ENCODE results near the gene SHISAL2A.

The SHISAL2A gene

GRCh38 chr1:52632732-52633290, at the start of gene SHISAL2A:
Gene SHISAL2A (plus strand): TSS chr1:52633168. CDS start chr1:52633494, 326 bp downstream.
- peak; percentile 47 to 48 for DNase-seq (ENCODE audit: low read depth in 2 of 2)

DNA sequence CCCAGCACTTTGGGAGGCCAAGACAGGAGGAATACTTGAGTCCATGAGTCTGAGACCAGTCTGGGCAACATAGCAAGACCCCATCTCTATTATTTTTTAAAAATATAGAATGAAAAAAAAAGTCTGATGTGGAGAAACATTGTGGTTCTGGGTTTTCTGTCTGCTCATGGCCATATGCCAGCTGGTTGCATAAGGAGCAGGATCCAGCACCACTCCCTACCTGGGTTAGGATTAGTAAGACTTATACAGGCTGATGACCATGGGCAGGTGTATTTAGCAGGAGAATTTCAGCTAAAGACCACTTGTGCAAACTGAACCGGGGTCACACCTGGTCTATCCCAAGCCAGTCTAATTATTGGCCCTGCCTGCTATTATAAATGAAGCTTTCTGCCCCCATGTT, 47.5 kb upstream of the SHISAL2A start:
- DNase-seq (ENCODE audit: low read depth in 2 of 2) = no peak

DNA sequence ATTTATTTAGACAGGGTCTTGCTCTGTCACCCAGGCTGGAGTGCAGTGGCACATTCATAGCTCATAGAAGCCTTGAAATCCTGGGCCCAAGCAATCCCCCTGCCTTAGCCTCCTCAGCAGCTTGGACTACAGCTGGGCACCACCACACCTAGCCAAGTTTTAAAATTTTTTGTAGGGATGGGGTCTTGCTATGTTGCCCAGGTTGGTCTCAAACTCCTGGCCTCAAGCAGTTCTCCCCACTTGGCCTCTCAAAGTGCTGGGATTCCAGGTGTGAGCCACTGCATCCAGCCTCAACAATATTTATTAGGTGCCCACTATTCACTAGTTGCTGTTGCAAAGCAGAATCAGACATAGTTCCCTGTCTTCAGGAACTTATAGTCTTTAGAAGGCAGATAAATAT, 44.9 kb upstream of the SHISAL2A start:
- no peak for DNase-seq (ENCODE audit: low read depth in 2 of 2)

- DNase-seq (ENCODE audit: low read depth in 2 of 2) = no peak
These were observed 44.4 kb upstream of the SHISAL2A start for GRCh38 chr1:52588535-52588934.

DNA sequence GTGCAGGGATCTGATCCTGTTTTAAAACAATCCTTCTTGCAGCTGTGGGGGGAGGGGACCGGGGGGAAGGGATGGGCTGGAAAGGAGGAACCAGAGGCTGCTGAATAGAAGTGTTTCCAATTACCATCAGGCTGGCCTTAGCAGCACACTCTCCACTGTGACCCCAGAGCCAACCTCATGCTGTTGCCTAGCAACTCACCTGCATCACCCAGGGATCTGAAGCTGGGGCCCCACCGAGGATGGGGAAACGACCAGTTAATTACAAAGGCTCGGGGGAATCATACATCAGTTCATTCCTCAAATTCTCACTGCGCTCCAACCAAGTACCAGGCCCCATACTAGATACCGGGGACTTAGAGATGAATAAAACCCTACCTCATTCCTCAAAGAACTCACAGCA, 42.7 kb upstream of the SHISAL2A start:
- DNase-seq (ENCODE audit: low read depth in 2 of 2) = no peak

DNA sequence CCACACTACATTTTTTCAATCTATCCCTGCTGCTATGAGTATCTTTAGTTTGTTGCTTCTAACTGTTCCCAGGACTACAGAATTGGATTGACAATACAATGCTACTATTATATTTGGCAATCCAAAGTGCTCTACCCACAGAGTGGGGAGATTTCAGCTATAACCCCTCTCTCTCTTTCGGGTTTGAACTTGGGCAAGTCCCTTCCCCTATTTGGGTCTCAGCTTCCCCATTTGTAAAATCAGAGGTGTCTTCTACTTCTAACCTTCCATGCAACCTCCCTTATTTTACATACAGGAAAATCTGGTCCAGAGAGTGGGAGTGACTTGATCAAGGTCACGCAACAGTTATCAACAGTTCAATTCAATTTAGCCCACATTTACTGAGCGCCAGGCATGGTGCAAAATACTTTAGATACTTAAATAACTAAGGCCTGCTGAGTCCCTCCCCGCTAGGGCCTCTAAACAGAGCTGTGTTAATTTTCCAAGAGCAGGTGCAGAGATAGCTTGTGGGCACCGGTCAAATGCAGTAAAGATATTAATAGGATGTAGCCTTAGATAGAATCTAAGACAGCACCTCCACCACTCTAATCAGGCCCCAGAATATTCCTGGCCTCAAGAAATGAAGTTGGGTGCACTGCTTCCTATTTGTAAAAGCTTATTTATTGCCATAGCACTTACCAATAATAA, 40.2 kb upstream of the SHISAL2A start:
- no peak for DNase-seq (ENCODE audit: low read depth in 2 of 2)

DNA sequence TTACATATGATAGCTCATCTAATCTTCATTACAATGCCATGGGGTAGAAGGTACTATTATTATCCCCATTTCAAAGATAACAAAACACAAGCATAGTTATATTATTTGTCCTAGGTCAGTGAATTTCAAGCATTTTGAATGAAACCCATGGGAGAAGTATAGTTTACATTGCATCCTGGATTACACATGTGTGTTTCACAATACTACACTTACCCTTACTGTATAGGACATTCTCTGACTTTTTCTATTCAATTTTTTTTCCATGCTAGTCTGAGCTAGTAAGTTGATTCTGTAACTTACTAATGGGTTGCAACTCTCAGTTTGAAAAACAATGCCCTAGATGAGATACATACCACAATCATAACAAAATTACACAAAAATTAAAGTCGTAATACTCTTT, 39.5 kb upstream of the SHISAL2A start:
- no peak for DNase-seq (ENCODE audit: low read depth in 2 of 2)

DNA sequence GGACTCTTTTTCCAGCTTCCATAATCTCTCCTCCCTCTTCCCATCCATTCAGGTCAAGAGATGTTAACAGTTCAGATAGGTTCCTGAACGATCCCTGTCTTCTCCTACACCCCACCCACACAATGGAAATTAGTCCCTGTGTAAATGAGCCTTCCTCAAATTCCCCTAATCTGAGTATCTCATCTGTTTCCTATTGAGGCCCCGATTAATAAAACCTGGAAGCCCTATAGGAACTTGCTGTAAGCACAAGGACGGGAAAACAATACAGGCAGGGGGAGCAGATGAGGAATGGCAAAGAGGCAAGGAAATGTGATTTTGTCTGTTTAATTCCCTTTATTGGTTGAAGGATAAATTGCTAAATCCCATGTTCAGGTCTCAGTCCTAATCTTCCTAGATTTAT, 37.9 kb upstream of the SHISAL2A start:
- DNase-seq (ENCODE audit: low read depth in 2 of 2) = no peak

- DNase-seq (ENCODE audit: low read depth in 2 of 2) = no peak
These were observed 35.1 kb upstream of the SHISAL2A start for GRCh38 chr1:52597912-52598311.

DNA sequence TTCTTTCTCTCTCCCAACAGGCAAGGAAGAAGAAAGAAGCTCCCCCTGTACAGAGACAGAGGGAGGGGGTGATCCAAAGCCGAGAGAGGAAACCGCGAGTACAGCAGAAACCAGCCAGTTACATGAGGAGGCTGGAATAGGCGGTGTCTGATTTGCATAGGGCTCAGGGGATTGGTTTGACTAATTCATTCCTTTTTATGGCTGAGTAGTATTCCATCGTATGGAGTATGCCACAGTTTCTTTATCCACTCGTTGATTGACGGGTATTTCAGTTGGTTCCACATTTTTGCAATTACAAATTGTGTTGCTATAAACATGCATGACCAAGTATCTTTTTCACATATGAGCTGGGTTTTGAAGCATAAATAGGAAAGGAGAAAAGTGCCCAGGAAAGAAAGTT, 34.2 kb upstream of the SHISAL2A start:
- no peak for DNase-seq (ENCODE audit: low read depth in 2 of 2)

- DNase-seq (ENCODE audit: low read depth in 2 of 2) = no peak
These were observed 33.7 kb upstream of the SHISAL2A start for GRCh38 chr1:52599236-52599635.

- DNase-seq (ENCODE audit: low read depth in 2 of 2) = no peak
These were observed 32.3 kb upstream of the SHISAL2A start for GRCh38 chr1:52600533-52601179.

DNA sequence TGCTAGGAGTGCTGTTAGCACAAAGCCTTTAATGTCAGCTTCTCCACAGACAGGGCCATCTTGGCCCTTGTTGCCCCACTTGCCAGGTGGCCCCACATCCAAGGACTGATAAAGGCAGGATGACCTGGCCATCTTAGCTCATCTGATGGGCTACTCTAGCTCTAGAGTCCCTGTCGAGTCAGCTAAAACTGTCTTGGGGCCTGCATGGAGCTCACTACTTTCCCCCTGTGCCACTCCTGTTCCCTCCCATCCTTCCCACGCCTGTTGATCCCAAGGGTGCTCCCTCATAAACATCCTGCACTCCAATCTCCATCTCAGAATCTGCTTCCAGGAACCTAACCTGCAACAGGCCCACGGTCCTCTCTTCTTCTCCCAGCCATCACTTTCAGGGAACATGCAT, 31.4 kb upstream of the SHISAL2A start:
- DNase-seq (ENCODE audit: low read depth in 2 of 2) = no peak

GRCh38 chr1:52601991-52602855, 30.7 kb upstream of the SHISAL2A start, which contains the start of gene GPX7:
Gene GPX7 (plus strand): TSS chr1:52602371. CDS start chr1:52602410, 39 bp downstream.
- DNase-seq (ENCODE audit: low read depth in 2 of 2) = peak; percentile 23 to 42

DNA sequence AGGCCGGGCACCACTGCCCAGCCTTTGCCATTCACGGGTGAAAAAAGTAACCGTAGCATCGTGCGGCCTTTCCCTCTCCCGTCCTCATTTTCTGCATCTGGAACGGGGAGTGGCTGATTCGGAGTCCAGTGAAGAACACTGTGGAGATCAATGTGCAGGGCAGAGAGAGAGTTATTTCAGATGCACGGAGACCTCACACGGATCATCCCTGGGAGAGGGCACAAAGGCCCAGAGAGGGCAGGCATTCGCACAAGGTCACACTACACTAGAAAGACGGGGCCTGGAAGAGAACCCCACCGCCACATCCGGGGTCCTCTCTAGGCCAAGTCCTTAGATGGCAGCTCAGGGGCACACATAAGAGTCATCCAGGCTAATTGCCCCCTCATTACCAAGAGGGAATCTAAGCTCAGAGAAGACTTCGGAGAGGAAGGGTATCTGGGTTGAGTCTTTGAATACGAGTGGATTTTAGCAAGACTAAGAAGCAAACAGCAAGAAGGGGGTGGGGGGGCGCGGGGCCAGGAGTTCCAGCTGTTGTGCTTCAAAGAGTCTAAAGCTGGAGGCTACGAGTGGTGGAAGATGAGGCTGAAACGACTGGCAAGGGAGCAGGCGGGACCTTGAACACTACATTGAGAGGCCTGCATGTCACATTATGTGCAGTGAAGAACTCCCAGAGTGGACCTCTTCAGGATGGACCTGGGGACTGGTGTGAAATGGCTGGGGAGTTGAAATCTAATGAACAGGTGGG, 29.9 kb upstream of the SHISAL2A start:
- peak in 1 of 2 donors; percentile 12 for DNase-seq (ENCODE audit: low read depth in 2 of 2)

DNA sequence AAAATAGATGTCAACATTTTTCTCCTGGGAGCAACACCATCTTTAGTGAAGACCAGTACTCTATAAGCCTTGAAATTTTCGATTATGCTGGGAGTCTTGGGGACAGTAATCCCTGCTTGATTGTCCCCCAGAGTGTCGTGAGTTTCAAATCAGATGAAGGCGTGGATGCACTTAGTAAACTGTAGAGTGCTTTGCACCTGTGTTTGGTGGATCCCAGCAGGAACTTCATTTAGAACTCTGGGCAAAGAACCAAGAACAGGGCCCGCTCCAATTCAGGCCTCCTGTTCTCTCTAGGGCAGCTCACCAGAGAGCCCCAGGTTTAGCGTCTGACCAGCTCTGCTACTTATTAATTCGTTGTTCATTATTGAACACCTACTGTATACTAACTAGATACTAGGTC, 29.3 kb upstream of the SHISAL2A start:
- DNase-seq (ENCODE audit: low read depth in 2 of 2) = no peak

DNA sequence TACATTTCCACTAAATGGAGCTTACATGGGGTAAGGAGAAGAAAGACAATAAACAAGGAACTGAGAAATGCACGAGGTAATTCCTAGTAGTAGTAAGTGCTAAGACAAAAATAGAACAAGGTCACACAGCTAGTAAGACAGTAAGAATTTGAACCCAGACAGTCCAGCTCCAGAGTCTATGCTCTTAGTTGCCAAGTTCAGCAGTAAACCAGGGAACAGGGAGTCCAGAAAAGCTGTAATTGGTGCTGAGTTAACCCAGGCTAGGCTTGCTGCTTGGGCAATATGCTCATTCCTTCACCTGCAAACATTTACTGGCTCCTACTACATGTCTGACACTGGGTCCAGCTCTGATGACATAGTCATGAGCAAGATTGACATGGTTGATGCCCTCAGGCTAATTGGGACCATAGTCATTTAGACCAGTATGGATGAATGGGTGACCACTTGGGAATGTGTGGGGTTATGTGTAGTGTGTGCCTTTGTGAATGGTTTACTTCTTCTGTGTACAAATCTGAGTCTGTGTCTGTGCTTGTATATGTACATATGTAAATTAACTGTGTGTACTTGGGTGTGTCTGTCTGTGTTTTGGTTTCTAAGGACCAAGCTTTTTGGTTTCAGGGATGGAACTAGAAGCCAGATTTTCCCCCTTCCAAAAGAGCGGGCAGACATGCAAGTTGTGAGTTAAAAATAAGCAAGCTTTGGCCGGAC, 28.8 kb upstream of the SHISAL2A start:
- no peak for DNase-seq (ENCODE audit: low read depth in 2 of 2)

GRCh38 chr1:52613636-52614373, 19.2 kb upstream of the SHISAL2A start:
- DNase-seq (ENCODE audit: low read depth in 2 of 2) = no peak

DNA sequence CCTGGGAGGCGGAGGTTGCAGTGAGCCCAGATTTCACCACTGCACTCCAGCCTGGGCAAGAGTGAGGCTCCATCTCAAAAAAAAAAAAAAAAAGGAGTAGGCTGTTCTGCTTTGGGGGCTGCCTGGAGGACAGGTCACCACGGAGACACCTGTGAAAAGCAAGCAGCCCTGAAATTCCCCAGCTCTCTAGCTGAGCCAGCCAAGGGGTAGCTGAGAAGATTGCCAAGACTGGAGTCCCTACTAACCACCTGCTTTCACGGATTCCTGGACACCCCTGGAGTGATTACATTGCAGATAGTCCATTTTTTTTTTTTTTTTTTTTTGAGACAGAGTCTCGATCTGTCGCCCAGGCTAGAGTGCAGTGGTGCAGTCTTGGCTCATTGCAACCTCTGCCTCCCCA, 18.3 kb upstream of the SHISAL2A start:
- no peak for DNase-seq (ENCODE audit: low read depth in 2 of 2)

DNA sequence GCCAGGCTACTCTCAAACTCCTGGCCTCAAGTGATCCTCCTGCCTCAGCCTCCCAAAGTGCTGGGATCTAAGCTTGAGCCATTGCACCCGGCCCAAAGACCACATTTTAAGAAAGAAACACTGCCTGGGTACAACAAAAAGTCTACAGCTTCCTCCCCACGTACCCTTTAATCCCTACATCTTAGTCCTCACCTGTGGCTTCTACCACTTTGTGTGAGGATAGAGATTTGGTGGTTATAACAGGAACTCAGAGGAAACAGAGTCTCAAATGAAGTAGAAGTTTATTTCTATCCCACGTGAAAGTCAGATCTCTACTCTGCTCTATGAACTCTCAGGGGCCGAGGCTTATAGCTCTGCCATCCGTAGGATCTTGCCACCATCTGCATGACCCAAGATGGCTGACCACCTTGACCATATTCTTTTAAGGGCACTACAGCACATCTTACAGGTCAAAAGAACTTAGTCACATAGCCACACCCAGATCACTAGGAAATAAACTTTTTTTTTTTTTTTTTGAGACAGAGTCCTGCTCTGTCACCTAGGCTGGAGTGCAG, 17.4 kb upstream of the SHISAL2A start:
- DNase-seq (ENCODE audit: low read depth in 2 of 2) = no peak
